ENCODE results near the gene SDK1. TPM values are rescaled to one million over a fixed set of nuclear protein-coding genes. Genes with fewer than 3 reads are reported as not detected.

The SDK1 gene
- total and polyA plus RNA-seq, 10 of the 15 experiments (the other 5 are each of a cell fraction or from before 2014, with no cell fraction given): 0.14 to 0.33 TPM; not detected in 8

DNA sequence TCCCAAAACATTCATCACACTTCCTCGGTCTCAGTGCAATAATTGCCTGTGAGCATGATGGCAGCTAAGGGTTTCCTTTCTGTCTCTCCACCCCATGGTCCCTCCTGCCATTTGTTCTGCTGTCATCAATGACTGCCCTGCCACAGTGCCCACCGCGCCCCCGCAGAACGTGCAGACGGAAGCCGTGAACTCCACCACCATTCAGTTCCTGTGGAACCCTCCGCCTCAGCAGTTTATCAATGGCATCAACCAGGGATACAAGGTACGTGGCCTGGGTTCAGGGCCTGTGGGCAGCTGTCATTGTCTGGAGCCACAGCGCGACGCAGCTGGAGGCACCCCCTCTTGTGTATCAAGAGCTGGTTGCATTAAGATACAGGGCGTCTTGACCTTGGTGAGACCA lies 748.1 kb downstream of the SDK1 start:
- no peaks in the 10 kb centered on the region for H3K4me1 ChIP-seq (ENCODE audit: control insufficient read depth, insufficient read depth, low read length)
- H4K20me1 ChIP-seq (ENCODE audit: control insufficient read depth, insufficient read depth): no peaks in the 10 kb centered on the region
- RAD21 ChIA-PET (ENCODE audit: unreplicated experiment): no interaction called here
- H3K36me3 ChIP-seq (ENCODE audit: control insufficient read depth in 2 of 2, insufficient read depth in 2 of 2, low read length in 1 of 2): no peaks in the 10 kb centered on the region
- CTCF ChIA-PET: no interaction called here
- H3K9ac ChIP-seq (ENCODE audit: control insufficient read depth, insufficient read depth, low read length): no peak overlapping the region
- H3K27me3 ChIP-seq (replicated peaks in 1 of 2; ENCODE audit: control insufficient read depth in 2 of 2, insufficient read depth in 2 of 2, low read length in 1 of 2): no peaks in the 10 kb centered on the region
- H2AFZ ChIP-seq (ENCODE audit: control insufficient read depth, low read depth, low read length): no peak overlapping the region
- no peak for FAIRE-seq
- H3K27ac ChIP-seq (ENCODE audit: control insufficient read depth, insufficient read depth): no peak overlapping the region
- DNase-seq (ENCODE audit: low read depth, low spot score): no peak
- H3K79me2 ChIP-seq (ENCODE audit: control insufficient read depth, insufficient read depth, low read length): no peaks in the 10 kb centered on the region
- no TSS peak for BruUV-seq (replicated peaks)
- no peak for ATAC-seq
- no peaks in the 10 kb centered on the region; the same call in 2 of the 3 replicates for H3K9me3 ChIP-seq (replicated peaks; ENCODE audit: control insufficient read depth, insufficient read depth, low read length)
- 72% methylated on average over 13 of the region's 13 CpGs for WGBS (ENCODE audit: insufficient coverage, insufficient replicate concordance, low lambda C conversion rate, missing lambda C conversion rate)
- intact Hi-C loops (cut with micrococcal nuclease; ENCODE audit: unreplicated experiment) (no loop called here), in situ Hi-C loops (cut with MboI) (no loop called here)
- H3K4me3 ChIP-seq: no peak overlapping the region
- POLR2A ChIA-PET: no interaction called here
- TF ChIP-seq DPF2 (IDR thresholded peaks at IDR 0.05) (no peak), EP300 (IDR thresholded peaks at IDR 0.05; ENCODE audit: borderline replicate concordance in 1 of 2, control insufficient read depth in 1 of 2, low read depth in 2 of 2, low read length in 2 of 2) (no peak), POU2F2 (IDR thresholded peaks at IDR 0.05; ENCODE audit: borderline replicate concordance, low read depth, low read length) (no peak), RFX5 (IDR thresholded peaks at IDR 0.05; ENCODE audit: low read depth, low read length) (no peak), EGR1 (IDR thresholded peaks at IDR 0.05; ENCODE audit: borderline replicate concordance in 1 of 2, low read depth in 2 of 2, low read length in 2 of 2) (no peak), STAT1 (conservative IDR thresholded peaks at IDR 0.05) (no peak), STAT3 (IDR thresholded peaks at IDR 0.05; ENCODE audit: low read depth, low read length) (no peak), CBX3 (IDR thresholded peaks at IDR 0.05; ENCODE audit: borderline replicate concordance, low read depth) (no peak), MTA3 (IDR thresholded peaks at IDR 0.05; ENCODE audit: borderline replicate concordance, low read length) (no peak), KLF5 (IDR thresholded peaks at IDR 0.05; ENCODE audit: partially characterized antibody) (no peak), BRCA1 (IDR thresholded peaks at IDR 0.05; ENCODE audit: low read depth, low read length) (no peak)
- TF ChIP-seq, protein P1, sequence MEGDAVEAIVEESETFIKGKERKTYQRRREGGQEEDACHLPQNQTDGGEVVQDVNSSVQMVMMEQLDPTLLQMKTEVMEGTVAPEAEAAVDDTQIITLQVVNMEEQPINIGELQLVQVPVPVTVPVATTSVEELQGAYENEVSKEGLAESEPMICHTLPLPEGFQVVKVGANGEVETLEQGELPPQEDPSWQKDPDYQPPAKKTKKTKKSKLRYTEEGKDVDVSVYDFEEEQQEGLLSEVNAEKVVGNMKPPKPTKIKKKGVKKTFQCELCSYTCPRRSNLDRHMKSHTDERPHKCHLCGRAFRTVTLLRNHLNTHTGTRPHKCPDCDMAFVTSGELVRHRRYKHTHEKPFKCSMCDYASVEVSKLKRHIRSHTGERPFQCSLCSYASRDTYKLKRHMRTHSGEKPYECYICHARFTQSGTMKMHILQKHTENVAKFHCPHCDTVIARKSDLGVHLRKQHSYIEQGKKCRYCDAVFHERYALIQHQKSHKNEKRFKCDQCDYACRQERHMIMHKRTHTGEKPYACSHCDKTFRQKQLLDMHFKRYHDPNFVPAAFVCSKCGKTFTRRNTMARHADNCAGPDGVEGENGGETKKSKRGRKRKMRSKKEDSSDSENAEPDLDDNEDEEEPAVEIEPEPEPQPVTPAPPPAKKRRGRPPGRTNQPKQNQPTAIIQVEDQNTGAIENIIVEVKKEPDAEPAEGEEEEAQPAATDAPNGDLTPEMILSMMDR (IDR thresholded peaks at IDR 0.05 in 2 of 3, conservative IDR thresholded peaks at IDR 0.05 in 1 of 3; ENCODE audit: control insufficient read depth in 2 of 3, extremely low read depth in 1 of 3, insufficient read depth in 1 of 3, low read depth in 3 of 3, low read length in 3 of 3): no peak
- TF ChIP-seq, protein P2, sequence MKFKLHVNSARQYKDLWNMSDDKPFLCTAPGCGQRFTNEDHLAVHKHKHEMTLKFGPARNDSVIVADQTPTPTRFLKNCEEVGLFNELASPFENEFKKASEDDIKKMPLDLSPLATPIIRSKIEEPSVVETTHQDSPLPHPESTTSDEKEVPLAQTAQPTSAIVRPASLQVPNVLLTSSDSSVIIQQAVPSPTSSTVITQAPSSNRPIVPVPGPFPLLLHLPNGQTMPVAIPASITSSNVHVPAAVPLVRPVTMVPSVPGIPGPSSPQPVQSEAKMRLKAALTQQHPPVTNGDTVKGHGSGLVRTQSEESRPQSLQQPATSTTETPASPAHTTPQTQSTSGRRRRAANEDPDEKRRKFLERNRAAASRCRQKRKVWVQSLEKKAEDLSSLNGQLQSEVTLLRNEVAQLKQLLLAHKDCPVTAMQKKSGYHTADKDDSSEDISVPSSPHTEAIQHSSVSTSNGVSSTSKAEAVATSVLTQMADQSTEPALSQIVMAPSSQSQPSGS (IDR thresholded peaks at IDR 0.05; ENCODE audit: low read length): no peak
- TF ChIP-seq, protein P3, sequence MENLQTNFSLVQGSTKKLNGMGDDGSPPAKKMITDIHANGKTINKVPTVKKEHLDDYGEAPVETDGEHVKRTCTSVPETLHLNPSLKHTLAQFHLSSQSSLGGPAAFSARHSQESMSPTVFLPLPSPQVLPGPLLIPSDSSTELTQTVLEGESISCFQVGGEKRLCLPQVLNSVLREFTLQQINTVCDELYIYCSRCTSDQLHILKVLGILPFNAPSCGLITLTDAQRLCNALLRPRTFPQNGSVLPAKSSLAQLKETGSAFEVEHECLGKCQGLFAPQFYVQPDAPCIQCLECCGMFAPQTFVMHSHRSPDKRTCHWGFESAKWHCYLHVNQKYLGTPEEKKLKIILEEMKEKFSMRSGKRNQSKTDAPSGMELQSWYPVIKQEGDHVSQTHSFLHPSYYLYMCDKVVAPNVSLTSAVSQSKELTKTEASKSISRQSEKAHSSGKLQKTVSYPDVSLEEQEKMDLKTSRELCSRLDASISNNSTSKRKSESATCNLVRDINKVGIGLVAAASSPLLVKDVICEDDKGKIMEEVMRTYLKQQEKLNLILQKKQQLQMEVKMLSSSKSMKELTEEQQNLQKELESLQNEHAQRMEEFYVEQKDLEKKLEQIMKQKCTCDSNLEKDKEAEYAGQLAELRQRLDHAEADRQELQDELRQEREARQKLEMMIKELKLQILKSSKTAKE (IDR thresholded peaks at IDR 0.05; ENCODE audit: low read depth, poor library complexity, severe bottlenecking): no peak
- TF ChIP-seq, protein P4, sequence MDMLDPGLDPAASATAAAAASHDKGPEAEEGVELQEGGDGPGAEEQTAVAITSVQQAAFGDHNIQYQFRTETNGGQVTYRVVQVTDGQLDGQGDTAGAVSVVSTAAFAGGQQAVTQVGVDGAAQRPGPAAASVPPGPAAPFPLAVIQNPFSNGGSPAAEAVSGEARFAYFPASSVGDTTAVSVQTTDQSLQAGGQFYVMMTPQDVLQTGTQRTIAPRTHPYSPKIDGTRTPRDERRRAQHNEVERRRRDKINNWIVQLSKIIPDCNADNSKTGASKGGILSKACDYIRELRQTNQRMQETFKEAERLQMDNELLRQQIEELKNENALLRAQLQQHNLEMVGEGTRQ (IDR thresholded peaks at IDR 0.05; ENCODE audit: borderline replicate concordance, low read depth, low read length): no peak
- TF ChIP-seq, protein P5, sequence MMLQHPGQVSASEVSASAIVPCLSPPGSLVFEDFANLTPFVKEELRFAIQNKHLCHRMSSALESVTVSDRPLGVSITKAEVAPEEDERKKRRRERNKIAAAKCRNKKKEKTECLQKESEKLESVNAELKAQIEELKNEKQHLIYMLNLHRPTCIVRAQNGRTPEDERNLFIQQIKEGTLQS (IDR thresholded peaks at IDR 0.05; ENCODE audit: borderline replicate concordance, extremely low read depth, low read depth, low read length): no peak
- SMC1A ChIA-PET (ENCODE audit: uncharacterized antibody, unreplicated experiment): interaction anchor here (0.6 kb wide), 1 partner anchor 258 kb away, joined by 3 read pairs; no protein-coding TSS in a partner anchor
- H3K4me2 ChIP-seq (ENCODE audit: control insufficient read depth, insufficient read depth): no peak overlapping the region

Data from GM12878 (cell line).